HG03460 (cell line): Measurements from ENCODE around the gene ETAA1.

Source experiments
- ATAC-seq: cut with Tn5 transposase; IDR thresholded peaks from one replicate; pipeline ENCODE4 v1.9.1; 2021; ENCODE audit not compliant: unreplicated experiment

The ETAA1 gene

DNA sequence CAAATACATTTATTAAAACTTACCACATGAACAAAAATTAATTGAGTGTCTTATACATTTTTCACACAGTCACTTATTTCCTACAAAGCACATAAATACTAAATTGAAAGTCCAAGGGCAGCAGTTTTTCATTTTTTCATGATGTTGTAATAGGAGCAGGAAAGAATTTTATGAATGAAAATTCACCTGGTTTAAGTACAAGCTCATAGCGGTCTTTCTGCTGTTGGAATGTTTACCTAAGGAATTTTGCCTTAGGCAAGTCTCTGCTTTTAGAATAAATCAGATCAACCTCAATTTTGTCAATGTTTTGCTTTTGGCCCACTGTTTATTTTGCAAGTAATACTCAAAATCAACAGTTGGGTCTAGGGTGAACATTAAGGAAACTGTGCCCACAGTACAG, 40.0 kb downstream of the ETAA1 start:
- ATAC-seq, result no peak

DNA sequence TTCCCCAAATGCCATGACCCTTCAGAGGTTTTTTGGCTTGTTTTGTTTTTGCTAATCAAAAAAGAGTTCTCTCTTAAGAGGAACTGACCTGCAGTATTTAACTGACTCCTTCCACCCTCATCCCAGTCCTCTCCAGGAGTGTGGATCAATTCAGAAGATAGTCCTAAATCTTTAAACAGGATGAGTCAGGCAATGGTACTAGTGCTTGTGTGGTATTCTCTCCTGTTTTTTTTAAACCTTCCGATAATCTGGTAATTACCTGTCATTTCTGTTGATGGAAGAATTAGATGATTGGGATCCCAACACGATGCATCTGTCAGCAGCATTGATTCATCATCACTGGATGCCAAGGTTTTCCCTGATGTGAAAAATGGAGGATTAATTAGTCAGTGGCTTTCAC, 41.2 kb downstream of the ETAA1 start:
- ATAC-seq, result no peak

DNA sequence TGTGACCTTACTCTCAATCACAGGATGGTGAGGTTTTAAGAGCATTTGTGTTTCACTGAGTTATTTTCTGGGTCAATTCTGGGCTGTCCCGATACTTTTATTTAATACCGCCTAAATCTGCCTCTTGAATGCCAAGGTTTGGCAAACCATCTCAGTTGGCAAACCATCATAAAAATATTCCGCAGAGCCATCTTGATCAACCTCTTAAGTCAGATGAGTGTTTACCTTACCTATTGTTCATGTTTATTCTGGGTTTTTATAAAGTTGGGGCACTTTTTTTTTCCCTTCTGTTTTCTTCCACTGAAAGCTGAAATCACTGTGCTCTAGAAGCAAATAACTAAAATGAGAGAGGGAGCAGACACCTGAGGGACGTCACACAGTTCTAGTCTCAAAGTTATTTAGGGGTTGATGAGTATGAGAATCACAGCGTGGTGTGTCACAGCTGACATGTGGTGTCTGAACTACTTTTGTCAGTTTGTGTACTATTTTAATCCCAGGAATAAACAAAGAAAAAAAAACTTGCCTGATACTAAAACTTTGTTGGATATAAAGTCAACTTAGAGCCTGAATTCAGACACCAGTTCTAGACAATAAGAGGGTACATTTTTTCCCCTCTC, 48.6 kb downstream of the ETAA1 start:
- no peak for ATAC-seq

DNA sequence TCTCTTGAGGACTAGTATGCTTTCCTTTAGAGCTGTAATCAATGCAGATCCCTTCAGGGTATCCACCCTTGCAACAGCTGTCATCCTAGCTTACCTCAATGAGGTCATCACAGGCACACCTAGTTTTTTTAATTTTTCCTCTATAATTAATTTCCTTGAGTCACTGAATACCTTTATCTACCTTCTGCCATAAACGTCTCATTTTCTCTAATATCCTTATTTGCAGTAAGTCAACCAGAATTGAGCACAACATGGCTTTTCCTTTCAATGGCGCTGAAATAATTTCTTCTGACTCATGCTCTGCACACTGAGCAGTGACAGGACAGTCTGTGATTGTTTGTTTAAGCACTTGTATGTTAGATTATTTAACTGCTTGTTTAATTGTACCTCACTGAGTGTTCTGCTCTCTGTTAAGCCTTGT, 49.4 kb downstream of the ETAA1 start:
- no peak for ATAC-seq

DNA sequence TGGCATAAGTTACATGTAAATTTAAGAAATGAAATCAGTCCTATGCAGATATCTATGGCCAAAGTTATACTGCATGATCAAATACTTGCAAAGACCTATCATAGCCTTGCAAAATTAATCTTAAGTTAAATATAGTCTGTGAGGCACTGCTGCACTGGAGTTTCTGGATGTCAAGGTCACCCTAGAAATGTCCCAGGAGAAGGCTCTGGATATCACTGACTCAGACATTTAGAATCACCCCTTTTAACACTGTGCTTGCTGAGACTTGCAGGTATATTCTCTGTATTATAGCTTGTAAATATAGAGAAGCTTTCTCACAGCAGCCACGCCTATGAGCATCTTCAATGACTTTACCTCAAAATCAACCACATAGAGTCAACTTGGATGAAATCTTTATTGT, 51.5 kb downstream of the ETAA1 start:
- ATAC-seq, result no peak

DNA sequence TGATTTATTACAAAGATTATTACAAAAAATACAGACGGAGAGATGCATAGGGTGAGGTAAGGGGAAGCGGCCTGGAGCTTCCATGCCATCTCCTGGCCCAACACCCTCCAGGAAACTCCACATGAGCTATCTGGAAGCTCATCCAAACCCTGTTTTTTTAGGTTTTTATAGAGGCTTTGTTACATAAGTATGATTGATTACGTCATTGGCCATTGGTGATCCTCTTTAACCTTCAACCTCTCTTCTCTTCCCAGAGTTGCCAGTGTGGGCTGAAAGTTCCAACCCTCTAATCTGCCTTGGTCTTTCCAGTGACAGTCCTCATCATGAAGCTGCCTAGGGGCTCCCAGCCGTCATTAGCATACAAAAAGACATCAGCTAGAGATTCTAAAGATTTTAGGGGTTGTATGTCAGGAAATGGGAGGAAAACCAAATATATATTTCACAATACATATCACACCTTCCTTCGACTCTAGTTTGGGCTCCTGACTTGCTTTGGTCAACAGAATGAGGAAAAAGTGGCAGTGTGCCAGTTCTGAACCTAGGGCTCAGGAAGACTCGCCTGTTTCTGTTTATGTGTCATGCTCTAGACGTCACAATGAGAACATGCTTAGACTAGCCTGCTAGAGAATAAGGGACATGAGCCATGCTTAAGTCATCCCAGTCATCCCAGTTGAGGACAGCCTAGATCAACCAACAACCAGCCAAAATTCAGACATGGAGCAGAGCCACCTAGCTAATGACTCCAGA, 54.1 kb downstream of the ETAA1 start:
- no peak for ATAC-seq

DNA sequence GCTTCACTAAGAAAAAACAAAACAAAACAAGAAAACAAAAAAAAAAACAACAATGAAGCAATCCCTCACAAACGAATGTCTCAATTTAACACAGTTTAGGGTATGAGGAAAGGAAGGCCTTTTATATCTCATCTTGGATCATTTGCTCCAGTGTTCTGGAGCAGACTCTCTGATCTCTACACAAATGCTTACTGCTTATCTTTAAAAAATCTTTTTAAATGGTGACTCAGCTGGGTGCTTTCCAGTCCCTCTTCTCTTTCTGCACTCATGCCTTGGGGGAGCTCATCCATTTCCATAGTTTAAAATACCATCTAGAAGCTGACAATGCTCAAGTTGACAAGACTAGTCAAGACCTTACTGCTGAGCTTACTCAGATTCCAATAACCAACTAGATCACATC, 56.2 kb downstream of the ETAA1 start:
- ATAC-seq, result no peak

DNA sequence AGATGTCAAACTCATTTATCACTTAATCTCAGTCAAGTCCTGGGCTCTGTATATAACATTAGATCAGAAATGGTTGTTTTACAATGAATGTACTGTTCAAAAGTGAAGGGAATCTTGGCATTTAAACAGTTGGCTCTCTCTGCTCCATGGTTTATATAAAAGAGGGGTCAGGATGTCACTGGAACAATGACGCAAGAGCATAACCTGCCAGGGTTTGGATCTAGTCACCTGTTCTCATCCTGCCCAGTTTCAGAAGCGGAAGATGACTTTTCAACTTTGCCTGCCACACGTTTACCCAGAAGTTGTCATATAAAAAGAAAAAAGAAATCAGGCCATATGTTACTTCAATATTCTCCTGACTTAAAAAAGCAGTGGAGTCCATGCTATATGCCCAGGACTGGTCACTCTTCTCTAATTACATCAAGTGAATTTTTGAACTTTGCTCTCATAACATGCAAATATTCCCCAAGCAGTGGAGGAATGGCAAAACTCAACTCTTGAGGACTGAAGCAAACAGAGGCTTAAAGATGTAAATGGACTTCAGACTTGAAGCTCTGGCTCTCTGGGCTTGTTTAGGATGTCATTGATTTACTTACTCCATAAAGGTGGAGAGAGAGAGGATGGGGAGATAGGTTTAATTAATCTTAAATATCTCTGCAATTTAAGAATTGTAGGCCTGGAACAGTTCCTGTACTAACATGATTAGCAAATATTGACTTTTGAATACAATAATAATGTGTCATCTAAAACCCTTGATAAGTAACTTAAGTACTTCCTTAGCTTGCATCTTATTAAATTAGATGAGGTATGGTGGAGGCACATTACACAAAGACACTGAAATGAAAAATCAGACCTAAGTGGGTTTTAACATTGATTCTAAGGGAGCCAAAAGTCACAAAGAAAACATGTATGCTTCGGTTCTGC, 58.3 kb downstream of the ETAA1 start:
- no peak for ATAC-seq

DNA sequence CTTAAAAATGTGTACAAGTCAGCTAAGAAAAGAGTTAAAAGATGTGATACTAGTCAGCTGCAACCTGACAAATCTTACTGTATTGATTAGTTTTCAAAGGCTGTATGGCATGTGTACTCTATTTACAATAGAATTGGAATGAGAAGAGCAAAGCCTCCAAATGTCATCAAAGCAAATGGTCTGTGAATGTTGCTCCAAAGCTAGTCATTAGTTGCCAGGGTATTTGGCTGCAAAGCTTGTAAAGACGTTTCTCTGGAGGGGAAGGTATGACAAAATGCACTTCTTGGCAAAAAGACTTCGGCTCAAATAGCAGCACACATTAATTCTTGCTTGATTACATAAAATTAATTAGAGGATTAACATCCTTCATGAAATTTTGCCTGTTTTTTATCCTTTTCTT, 59.3 kb downstream of the ETAA1 start:
- ATAC-seq, result no peak

DNA sequence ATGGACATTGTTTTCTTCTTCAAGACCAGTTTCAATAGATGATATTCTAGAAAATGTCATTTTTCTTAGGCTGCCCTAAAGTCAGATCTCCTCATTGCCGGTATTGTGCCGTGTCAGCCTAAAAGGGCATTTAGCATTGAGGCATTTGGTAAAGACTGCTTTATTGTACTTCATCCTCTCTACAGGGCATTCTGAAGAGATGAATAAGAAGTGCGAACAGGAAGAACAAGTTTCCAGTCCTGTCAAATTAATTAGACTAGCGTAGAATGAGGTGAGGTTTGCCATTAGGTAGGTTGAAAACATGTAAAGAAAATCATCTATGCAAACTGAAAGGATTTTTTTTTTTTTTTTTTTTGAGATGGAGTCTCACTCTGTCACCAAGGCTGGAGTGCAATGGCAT, 60.6 kb downstream of the ETAA1 start:
- ATAC-seq, result no peak

DNA sequence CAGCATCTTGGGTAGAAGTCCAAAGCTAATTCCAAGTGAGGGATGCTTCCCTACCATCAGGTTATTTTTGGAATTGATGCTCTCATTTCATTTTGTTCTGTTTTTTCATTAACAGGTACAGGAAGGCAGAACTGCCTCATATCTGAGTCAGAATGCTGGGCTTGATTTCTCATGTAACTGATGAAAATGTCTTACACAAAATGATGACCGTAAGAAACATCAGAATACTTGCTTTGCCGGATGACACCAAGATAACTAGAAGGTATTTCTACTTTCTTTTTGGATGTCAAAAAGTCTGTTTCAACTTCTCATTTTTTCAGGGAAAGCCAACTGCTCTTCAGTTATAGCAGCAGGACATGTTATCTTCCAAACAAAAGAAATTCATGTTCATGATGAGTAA, 62.6 kb downstream of the ETAA1 start:
- no peak for ATAC-seq
